ENCODE data around the gene ARNT2. TPM values are rescaled to one million over a fixed set of nuclear protein-coding genes. Genes with fewer than 3 reads are reported as not detected.
"Not testable (repeated sequence)": the region's sequence is repeated elsewhere in the genome, so short reads cannot be mapped to it uniquely, and the experiment has no call there.

Gene ARNT2
- total and polyA plus RNA-seq, 2 of the 13 experiments (the other 11 are each of a cell fraction or from before 2014, with no cell fraction given) = 0.69 to 1.7 TPM

DNA sequence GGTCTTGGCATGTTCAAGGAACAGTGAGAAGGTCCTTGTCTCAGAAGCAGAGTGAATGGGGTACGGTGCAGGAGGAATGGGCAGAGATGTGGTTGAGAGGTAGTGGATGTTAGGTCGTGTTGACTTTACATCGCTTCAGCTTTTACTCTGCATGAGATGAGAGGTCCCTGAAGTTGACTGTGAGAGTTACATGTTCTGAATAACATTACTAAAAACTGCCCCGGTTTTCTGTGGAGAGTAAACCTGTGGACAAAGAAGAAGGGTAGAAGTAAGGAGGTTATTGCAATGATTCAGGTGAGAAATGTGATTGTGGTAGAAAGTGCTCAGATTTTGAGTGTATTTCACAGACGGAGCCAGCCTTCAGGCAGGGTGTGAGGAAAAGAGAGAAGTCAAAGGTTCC lies 105.6 kb downstream of the ARNT2 start:
- CTCF ChIA-PET (ENCODE audit: low intra/inter-chr PET ratio, low total read pairs) = no interaction called here
- POLR2A ChIA-PET = no interaction called here
- no peak for ATAC-seq
- no peak overlapping the region for H3K4me2 ChIP-seq (ENCODE audit: low read depth, low read length)
- DNase-seq (ENCODE audit: low spot score) = no peak
- no peaks in the 10 kb centered on the region for H3K27me3 ChIP-seq (ENCODE audit: control insufficient read depth in 1 of 2, insufficient read depth in 2 of 2, low read length in 2 of 2)
- no peaks in the 10 kb centered on the region for H4K20me1 ChIP-seq (ENCODE audit: insufficient read depth, low read length)
- H3K9ac ChIP-seq (ENCODE audit: insufficient read depth, low read depth, low read length) = no peak overlapping the region
- no peak overlapping the region for H3K4me3 ChIP-seq (replicated peaks in 1 of 3; ENCODE audit: insufficient read depth in 1 of 3, low read depth in 2 of 3, low read length in 3 of 3)
- no peaks in the 10 kb centered on the region for H3K4me1 ChIP-seq (ENCODE audit: insufficient read depth, low read length)
- in situ Hi-C loops (cut with HindIII; ENCODE audit: extremely low pct_ligation_motif_present, low pct_unique_long_range_greater_than_20kb) (loop anchor here (5.0 kb wide), 1 partner anchor 52 kb away; no protein-coding TSS in a partner anchor), intact Hi-C loops (cut with micrococcal nuclease; ENCODE audit: unreplicated experiment) (no loop called here)
- no peaks in the 10 kb centered on the region for H3K36me3 ChIP-seq (replicated peaks in 1 of 2; ENCODE audit: control insufficient read depth in 1 of 2, insufficient read depth in 2 of 2, low read length in 2 of 2)
- no peak for FAIRE-seq
- no peak overlapping the region for H2AFZ ChIP-seq (ENCODE audit: low read length)
- H3K79me2 ChIP-seq (ENCODE audit: insufficient read depth, low read length) = no peaks in the 10 kb centered on the region
- 64% methylated on average over 5 of the region's 5 CpGs for WGBS (ENCODE audit: low lambda C conversion rate)
- BruUV-seq (replicated peaks) = no TSS peak
- H3K9me3 ChIP-seq (ENCODE audit: low read length) = no peaks in the 10 kb centered on the region
- no peak overlapping the region for H3K27ac ChIP-seq (ENCODE audit: extremely low read length, insufficient read depth, low read length)
- no peak for TF ChIP-seq ZMAT3 (CRISPR knock-in tag; conservative IDR thresholded peaks at IDR 0.05)
- no peak for TF ChIP-seq ZBTB3 (CRISPR knock-in tag; IDR thresholded peaks at IDR 0.05; ENCODE audit: borderline replicate concordance, low read depth)
- TF ChIP-seq GPN1 (CRISPR knock-in tag; IDR thresholded peaks at IDR 0.05; ENCODE audit: borderline replicate concordance) = no peak
- no peak for TF ChIP-seq ZFP36L1 (CRISPR knock-in tag; IDR thresholded peaks at IDR 0.05)
- TF ChIP-seq HOXA5 (CRISPR knock-in tag; IDR thresholded peaks at IDR 0.05) = no peak
- no peak for TF ChIP-seq SMARCE1 (IDR thresholded peaks at IDR 0.05; ENCODE audit: borderline replicate concordance)
- TF ChIP-seq CBX2 (IDR thresholded peaks at IDR 0.05; ENCODE audit: low read depth, low read length) = no peak
- TF ChIP-seq CBX2 (CRISPR knock-in tag; IDR thresholded peaks at IDR 0.05; ENCODE audit: low read depth) = no peak
- TF ChIP-seq ZNF782 (CRISPR knock-in tag; IDR thresholded peaks at IDR 0.05; ENCODE audit: borderline replicate concordance) = no peak
- TF ChIP-seq NONO (IDR thresholded peaks at IDR 0.05) = no peak
- no peak for TF ChIP-seq NONO (CRISPR knock-in tag; conservative IDR thresholded peaks at IDR 0.05)
- no peak for TF ChIP-seq ZNF451 (CRISPR knock-in tag; IDR thresholded peaks at IDR 0.05)
- TF ChIP-seq ZNF430 (CRISPR knock-in tag; IDR thresholded peaks at IDR 0.05) = no peak
- no peak for TF ChIP-seq NFKBIZ (CRISPR knock-in tag; IDR thresholded peaks at IDR 0.05)
- no peak for TF ChIP-seq ELF4 (CRISPR knock-in tag; IDR thresholded peaks at IDR 0.05; ENCODE audit: borderline replicate concordance)
- TF ChIP-seq ZNF501 (CRISPR knock-in tag; IDR thresholded peaks at IDR 0.05) = no peak
- TF ChIP-seq, protein P1, sequence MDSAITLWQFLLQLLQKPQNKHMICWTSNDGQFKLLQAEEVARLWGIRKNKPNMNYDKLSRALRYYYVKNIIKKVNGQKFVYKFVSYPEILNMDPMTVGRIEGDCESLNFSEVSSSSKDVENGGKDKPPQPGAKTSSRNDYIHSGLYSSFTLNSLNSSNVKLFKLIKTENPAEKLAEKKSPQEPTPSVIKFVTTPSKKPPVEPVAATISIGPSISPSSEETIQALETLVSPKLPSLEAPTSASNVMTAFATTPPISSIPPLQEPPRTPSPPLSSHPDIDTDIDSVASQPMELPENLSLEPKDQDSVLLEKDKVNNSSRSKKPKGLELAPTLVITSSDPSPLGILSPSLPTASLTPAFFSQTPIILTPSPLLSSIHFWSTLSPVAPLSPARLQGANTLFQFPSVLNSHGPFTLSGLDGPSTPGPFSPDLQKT (CRISPR knock-in tag; IDR thresholded peaks at IDR 0.05; ENCODE audit: borderline replicate concordance) = no peak
- TF ChIP-seq, protein P2, sequence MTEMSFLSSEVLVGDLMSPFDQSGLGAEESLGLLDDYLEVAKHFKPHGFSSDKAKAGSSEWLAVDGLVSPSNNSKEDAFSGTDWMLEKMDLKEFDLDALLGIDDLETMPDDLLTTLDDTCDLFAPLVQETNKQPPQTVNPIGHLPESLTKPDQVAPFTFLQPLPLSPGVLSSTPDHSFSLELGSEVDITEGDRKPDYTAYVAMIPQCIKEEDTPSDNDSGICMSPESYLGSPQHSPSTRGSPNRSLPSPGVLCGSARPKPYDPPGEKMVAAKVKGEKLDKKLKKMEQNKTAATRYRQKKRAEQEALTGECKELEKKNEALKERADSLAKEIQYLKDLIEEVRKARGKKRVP (CRISPR knock-in tag; IDR thresholded peaks at IDR 0.05) = no peak

DNA sequence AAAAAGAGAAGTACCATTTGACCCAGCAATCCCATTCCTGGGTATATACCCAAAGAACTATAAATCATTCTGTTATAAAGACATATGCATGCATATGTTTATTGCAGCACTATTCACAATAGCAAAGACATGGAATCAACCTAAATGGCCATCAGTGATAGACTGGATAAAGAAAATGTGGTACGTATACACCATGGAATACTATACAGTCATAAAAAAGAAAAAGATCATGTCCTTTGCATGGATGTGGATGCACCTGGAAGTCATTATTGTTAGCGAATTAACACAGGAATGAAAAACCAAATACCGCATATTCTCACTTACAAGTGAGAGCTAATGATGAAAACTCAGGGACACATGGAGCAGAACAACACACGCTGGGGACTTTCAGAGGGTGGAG lies 106.8 kb downstream of the ARNT2 start:
- POLR2A ChIA-PET; H3K27me3 ChIP-seq (ENCODE audit: control insufficient read depth in 1 of 2, insufficient read depth in 2 of 2, low read length in 2 of 2); H3K4me3 ChIP-seq (replicated peaks in 1 of 3; ENCODE audit: insufficient read depth in 1 of 3, low read depth in 2 of 3, low read length in 3 of 3); H3K9me3 ChIP-seq (ENCODE audit: low read length); H4K20me1 ChIP-seq (ENCODE audit: insufficient read depth, low read length); H2AFZ ChIP-seq (ENCODE audit: low read length); H3K9ac ChIP-seq (ENCODE audit: insufficient read depth, low read depth, low read length); H3K36me3 ChIP-seq (replicated peaks in 1 of 2; ENCODE audit: control insufficient read depth in 1 of 2, insufficient read depth in 2 of 2, low read length in 2 of 2); FAIRE-seq; H3K27ac ChIP-seq (ENCODE audit: extremely low read length, insufficient read depth, low read length); BruUV-seq (replicated peaks); H3K79me2 ChIP-seq (ENCODE audit: insufficient read depth, low read length); H3K4me2 ChIP-seq (ENCODE audit: low read depth, low read length); H3K4me1 ChIP-seq (ENCODE audit: insufficient read depth, low read length); intact Hi-C loops (cut with micrococcal nuclease; ENCODE audit: unreplicated experiment); DNase-seq (ENCODE audit: low spot score); CTCF ChIA-PET (ENCODE audit: low intra/inter-chr PET ratio, low total read pairs); ATAC-seq: not testable (repeated sequence)
- WGBS (ENCODE audit: low lambda C conversion rate) = 92% methylated on average over 4 of the region's 4 CpGs
- in situ Hi-C loops (cut with HindIII; ENCODE audit: extremely low pct_ligation_motif_present, low pct_unique_long_range_greater_than_20kb) = loop anchor here (5.0 kb wide), 1 partner anchor 54 kb away; no protein-coding TSS in a partner anchor

All from HepG2 (cell line).